Chondrocyte (in vitro differentiated cells): ENCODE results near the gene SNAPC3. TPM values are rescaled to one million over a fixed set of nuclear protein-coding genes. Genes with fewer than 3 reads are reported as not detected.
A peak's percentile ranks its signal among the peaks of the same experiment; 100 is the strongest.

ENCODE experiments used
- DNase-seq: peaks from one replicate; pipeline ENCODE4 v3.0.0; 2021; ENCODE audit warnings: mixed read lengths, low spot score
- H3K27ac Mint-ChIP-seq: one replicate; pipeline ENCODE4 v1.8.0; 2021; ENCODE audit warnings: mild to moderate bottlenecking, moderate library complexity, mixed read lengths; ENCODE audit not compliant: unreplicated experiment
- H3K27me3 Mint-ChIP-seq: 2 replicates; pipeline ENCODE4 v1.8.0; 2021; ENCODE audit warnings: low read depth, mixed read lengths
- H3K36me3 Mint-ChIP-seq: 2 replicates; pipeline ENCODE4 v1.8.0; 2021; ENCODE audit warnings: low read depth, mixed read lengths
- H3K4me1 Mint-ChIP-seq: 2 replicates; pipeline ENCODE4 v1.8.0; 2021; ENCODE audit warnings: low read depth, mild to moderate bottlenecking, mixed read lengths
- H3K4me3 Mint-ChIP-seq: one replicate; pipeline ENCODE4 v1.8.0; 2021; ENCODE audit warnings: mild to moderate bottlenecking, moderate library complexity, mixed read lengths; ENCODE audit not compliant: unreplicated experiment
- H3K9me3 Mint-ChIP-seq: 2 replicates; pipeline ENCODE4 v1.8.0; 2021; ENCODE audit warnings: low read depth, mixed read lengths
- CTCF ChIP-seq: fragments of 200-600 bp; sonication (generic); IDR thresholded peaks from 2 replicates; pipeline ENCODE4 v1.5.0; 2021; ENCODE audit warnings: antibody characterized with exemption, mild to moderate bottlenecking, moderate library complexity
- total RNA-seq: library from RNA; stranded (reverse); gene quantifications from 3 replicates; pipeline ENCODE4 v1.2.1, GENCODE V29; 2021

Gene SNAPC3
- total RNA-seq, 1 donor from 2014 or later: 38.1 TPM

- Mint-ChIP-seq H3K27me3 (no peaks in the 10 kb centered on the region), H3K9me3 (no peaks in the 10 kb centered on the region), H3K4me1 (peaks cover 24% of the 10 kb centered on the region), H3K36me3 (no peaks in the 10 kb centered on the region), H3K27ac (no peak overlapping the region), H3K4me3 (no peak overlapping the region)
- DNase-seq: no peak
- peak; percentile 83 for TF ChIP-seq CTCF
Observed at GRCh38 chr9:15416880-15417279, 5.8 kb upstream of the SNAPC3 start.

DNA sequence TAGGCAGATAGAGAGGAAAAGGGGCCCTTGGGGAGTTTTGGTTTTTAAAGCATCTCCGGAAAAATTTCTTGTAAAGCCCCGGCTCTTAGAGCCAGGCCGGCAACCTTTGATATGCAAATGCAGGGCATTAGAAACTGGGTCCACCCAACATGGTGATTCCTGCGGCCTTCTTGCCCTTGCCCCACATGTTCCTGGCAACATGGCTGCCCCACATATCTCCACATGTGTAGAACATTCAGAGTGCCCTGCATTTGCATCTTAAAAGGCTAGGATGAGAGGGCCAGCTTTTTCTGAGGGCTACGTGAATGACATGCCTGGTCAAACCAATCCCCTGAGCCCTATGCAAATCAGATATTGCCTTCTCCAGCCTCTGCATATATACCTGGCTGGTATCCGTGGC lies 5.0 kb upstream of the SNAPC3 start:
- Mint-ChIP-seq H3K4me1 (peaks cover 30% of the 10 kb centered on the region), H3K27ac (no peak overlapping the region), H3K9me3 (no peaks in the 10 kb centered on the region), H3K4me3 (no peak overlapping the region), H3K36me3 (no peaks in the 10 kb centered on the region), H3K27me3 (no peaks in the 10 kb centered on the region)
- TF ChIP-seq CTCF: no peak
- DNase-seq: no peak

DNA sequence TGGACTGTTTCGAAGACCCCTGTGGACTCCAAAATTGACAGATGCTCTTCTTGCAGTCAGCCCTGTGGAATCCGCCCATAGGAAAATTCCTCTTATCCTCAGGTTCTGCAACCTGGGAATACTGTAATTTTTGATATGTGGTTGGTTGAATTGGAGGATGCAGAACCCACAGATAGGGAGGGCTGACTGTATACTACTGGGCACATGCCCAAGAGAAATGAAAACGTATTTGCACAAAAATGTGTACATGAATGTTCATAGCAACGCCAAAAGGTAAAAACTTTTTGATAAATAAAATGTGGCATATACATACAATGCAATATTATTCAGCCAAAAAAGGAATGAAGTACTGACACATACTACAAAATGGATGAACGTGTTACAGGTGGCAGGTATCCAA lies 1.9 kb upstream of the SNAPC3 start:
- peaks cover 10% of the 10 kb centered on the region for H3K36me3 Mint-ChIP-seq
- TF ChIP-seq CTCF: no peak
- peak overlapping the region; percentile 97 for H3K27ac Mint-ChIP-seq
- H3K4me1 Mint-ChIP-seq: peaks cover 47% of the 10 kb centered on the region
- no peaks in the 10 kb centered on the region for H3K27me3 Mint-ChIP-seq
- no peak overlapping the region for H3K4me3 Mint-ChIP-seq
- DNase-seq: no peak
- H3K9me3 Mint-ChIP-seq: no peaks in the 10 kb centered on the region

- Mint-ChIP-seq H3K9me3 (no peaks in the 10 kb centered on the region), H3K4me3 (no peak overlapping the region), H3K27ac (peak overlapping the region; percentile 97), H3K36me3 (peaks cover 15% of the 10 kb centered on the region), H3K4me1 (peaks cover 54% of the 10 kb centered on the region), H3K27me3 (no peaks in the 10 kb centered on the region)
- no peak for DNase-seq
- TF ChIP-seq CTCF: no peak
Observed at GRCh38 chr9:15421532-15421931, 1.1 kb upstream of the SNAPC3 start.

DNA sequence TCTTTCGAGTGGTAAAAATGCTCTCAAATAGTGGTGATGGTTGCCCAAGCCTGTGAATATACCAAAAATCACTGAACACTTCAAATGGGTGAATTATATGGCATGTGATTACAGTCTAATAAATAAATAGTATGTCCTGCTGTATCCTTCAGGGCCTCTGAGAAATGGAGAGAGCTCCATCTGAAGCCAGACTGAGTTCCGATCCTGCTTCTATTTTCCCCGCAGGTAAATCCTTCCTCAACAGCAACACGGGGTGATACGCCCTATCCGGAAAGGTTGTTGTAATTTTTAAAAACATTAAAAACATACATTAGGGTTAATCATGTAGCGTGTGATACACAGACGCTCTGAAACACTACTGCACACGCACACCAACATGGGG lies 695 bp upstream of the SNAPC3 start:
- no peaks in the 10 kb centered on the region for H3K27me3 Mint-ChIP-seq
- H3K36me3 Mint-ChIP-seq: peaks cover 16% of the 10 kb centered on the region
- H3K27ac Mint-ChIP-seq: peak overlapping the region; percentile 97
- no peaks in the 10 kb centered on the region for H3K9me3 Mint-ChIP-seq
- no peak for TF ChIP-seq CTCF
- H3K4me1 Mint-ChIP-seq: peaks cover 50% of the 10 kb centered on the region
- H3K4me3 Mint-ChIP-seq: peak overlapping the region; percentile 93
- DNase-seq: no peak
